PC-9 (cell line): ENCODE measurements around the gene NSMCE4A. TPM values are rescaled to one million over a fixed set of nuclear protein-coding genes. Genes with fewer than 3 reads are reported as not detected.

Source experiments
- BruUV-seq: library from RNA; stranded (reverse); fragments of 400-500 nt; replicated peaks from 2 replicates; lab custom pipeline; 2021; lab: Mats Ljungman, UMichigan
- CTCF ChIA-PET: fragments of 300-600 bp; sonication (Branson Sonifier 250); formaldehyde crosslinking; loops from one replicate; lab custom pipeline; 2022; ENCODE audit warnings: antibody characterized with exemption; lab: Charles Lee
- POLR2A ChIA-PET: fragments of 300-600 bp; sonication (Branson Sonifier 250); formaldehyde crosslinking; loops from one replicate; lab custom pipeline; 2022; ENCODE audit warnings: antibody characterized with exemption; ENCODE audit not compliant: unreplicated experiment; lab: Charles Lee
- DNase-seq, 2 experiments: peaks; one replicate each; pipeline versions ENCODE4 v3.0.0 to v3.0.0-alpha.2; 2015 to 2022; ENCODE audit warnings: mixed read lengths in 1 of 2
- H2AFZ ChIP-seq: fragments of 200-600 bp; sonication (generic); 2 replicates; pipeline ENCODE4 v1.8.1; 2017; ENCODE audit warnings: antibody characterized with exemption
- H3F3A ChIP-seq: fragments of 200-600 bp; sonication (generic); 2 replicates; pipeline ENCODE4 v1.8.1; 2017; ENCODE audit warnings: antibody characterized with exemption, mild to moderate bottlenecking, low read depth; ENCODE audit not compliant: insufficient read depth
- H3K27ac ChIP-seq: fragments of 200-600 bp; sonication (generic); 2 replicates; pipeline ENCODE4 v1.6.1; 2016; ENCODE audit warnings: mixed run types
- H3K27me3 ChIP-seq: fragments of 200-600 bp; sonication (generic); 2 replicates; pipeline ENCODE4 v1.6.1; 2016; ENCODE audit warnings: low read depth, mixed run types; ENCODE audit not compliant: insufficient read depth
- H3K36me3 ChIP-seq: fragments of 200-600 bp; sonication (generic); 2 replicates; pipeline ENCODE4 v1.6.1; 2016; ENCODE audit warnings: low read depth, mixed run types
- H3K4me1 ChIP-seq: fragments of 200-600 bp; sonication (generic); replicated peaks from 2 replicates; pipeline ENCODE4 v1.6.1; 2016; ENCODE audit warnings: mixed run types; ENCODE audit not compliant: insufficient read depth
- H3K4me2 ChIP-seq: fragments of 200-600 bp; sonication (generic); 2 replicates; pipeline ENCODE4 v1.6.1; 2017; ENCODE audit warnings: mixed run types
- H3K4me3 ChIP-seq: fragments of 200-600 bp; sonication (generic); 2 replicates; pipeline ENCODE4 v1.6.1; 2016; ENCODE audit warnings: mixed run types
- H3K79me2 ChIP-seq: fragments of 200-600 bp; sonication (generic); 2 replicates; pipeline ENCODE4 v1.6.1; 2017; ENCODE audit warnings: low read depth, mixed run types
- H3K9me2 ChIP-seq: fragments of 200-600 bp; sonication (generic); 2 replicates; pipeline ENCODE4 v1.8.1; 2017; ENCODE audit warnings: mild to moderate bottlenecking; ENCODE audit not compliant: insufficient read depth
- H3K9me3 ChIP-seq: fragments of 200-600 bp; sonication (generic); 2 replicates; pipeline ENCODE4 v1.8.1; 2016; ENCODE audit warnings: low read depth; ENCODE audit not compliant: insufficient read depth
- H4K20me1 ChIP-seq: fragments of 200-600 bp; sonication (generic); 2 replicates; pipeline ENCODE4 v1.8.1; 2017; ENCODE audit not compliant: insufficient read depth
- EZH2 ChIP-seq: fragments of 200-600 bp; sonication (generic); IDR thresholded peaks from 2 replicates; pipeline ENCODE4 v1.8.0; 2017; ENCODE audit warnings: antibody characterized with exemption, low read depth
- intact Hi-C: fragments of 100-400 bp; cut with micrococcal nuclease; formaldehyde crosslinking; loops from one replicate; pipeline ENCODE4 v1.10.0; 2022; ENCODE audit not compliant: unreplicated experiment
- total RNA-seq: library from RNA; stranded (reverse); gene quantifications from 2 replicates; pipeline ENCODE4 v1.2.3, GENCODE V29; 2021
- TF ChIP-seq, protein P1 (sequence below): fragments of 200-600 bp; sonication (generic); conservative IDR thresholded peaks from 2 replicates; pipeline ENCODE4 v1.6.1; 2017; ENCODE audit warnings: mixed run types, antibody characterized with exemption, mild to moderate bottlenecking, moderate library complexity

NSMCE4A gene
- total RNA-seq, 1 experiment from 2014 or later: 26.8 TPM

DNA sequence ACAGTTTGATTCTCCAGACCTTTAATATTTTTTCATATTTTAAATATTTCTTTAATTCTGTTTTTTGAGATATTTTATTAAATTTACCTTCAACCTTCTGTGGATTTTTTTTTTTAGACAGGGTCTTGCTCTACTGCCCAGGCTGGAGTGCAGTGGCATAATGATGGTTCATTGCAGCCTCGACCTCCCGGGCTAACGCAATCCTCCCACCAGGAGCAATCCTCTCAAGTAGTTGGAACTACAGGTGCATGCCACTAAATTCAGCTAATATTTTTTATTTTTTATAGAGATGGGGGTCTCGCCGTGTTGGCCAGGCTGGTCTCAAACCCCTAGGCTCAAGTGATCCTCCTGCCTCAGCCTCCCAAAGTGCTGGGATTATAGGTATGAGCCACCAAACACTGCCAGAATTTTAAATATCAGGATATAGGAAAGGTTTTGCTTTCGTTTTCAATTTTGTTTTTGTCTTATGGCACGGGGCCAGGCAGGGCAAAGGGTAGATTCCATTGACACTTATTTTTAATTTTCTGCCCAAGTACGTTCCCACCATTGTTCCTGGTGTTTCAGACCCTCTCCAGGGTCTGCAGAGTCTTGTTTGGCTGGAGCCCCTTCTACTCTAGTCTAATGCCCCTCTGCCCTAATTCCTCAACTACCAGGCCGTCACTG is 15.1 kb upstream of the NSMCE4A start:
- BruUV-seq: no TSS peak
- Histone ChIP-seq H3F3A (peaks cover 20% of the 10 kb centered on the region), H3K9me2 (no peaks in the 10 kb centered on the region), H4K20me1 (no peaks in the 10 kb centered on the region), H3K4me2 (peak overlapping the region; percentile 38), H3K79me2 (no peaks in the 10 kb centered on the region), H2AFZ (no peak overlapping the region), H3K36me3 (no peaks in the 10 kb centered on the region), H3K27me3 (no peaks in the 10 kb centered on the region), H3K9me3 (no peaks in the 10 kb centered on the region), H3K4me3 (no peak overlapping the region), H3K4me1 (peaks cover 17% of the 10 kb centered on the region), H3K27ac (no peak overlapping the region)
- TF ChIP-seq, protein P1, sequence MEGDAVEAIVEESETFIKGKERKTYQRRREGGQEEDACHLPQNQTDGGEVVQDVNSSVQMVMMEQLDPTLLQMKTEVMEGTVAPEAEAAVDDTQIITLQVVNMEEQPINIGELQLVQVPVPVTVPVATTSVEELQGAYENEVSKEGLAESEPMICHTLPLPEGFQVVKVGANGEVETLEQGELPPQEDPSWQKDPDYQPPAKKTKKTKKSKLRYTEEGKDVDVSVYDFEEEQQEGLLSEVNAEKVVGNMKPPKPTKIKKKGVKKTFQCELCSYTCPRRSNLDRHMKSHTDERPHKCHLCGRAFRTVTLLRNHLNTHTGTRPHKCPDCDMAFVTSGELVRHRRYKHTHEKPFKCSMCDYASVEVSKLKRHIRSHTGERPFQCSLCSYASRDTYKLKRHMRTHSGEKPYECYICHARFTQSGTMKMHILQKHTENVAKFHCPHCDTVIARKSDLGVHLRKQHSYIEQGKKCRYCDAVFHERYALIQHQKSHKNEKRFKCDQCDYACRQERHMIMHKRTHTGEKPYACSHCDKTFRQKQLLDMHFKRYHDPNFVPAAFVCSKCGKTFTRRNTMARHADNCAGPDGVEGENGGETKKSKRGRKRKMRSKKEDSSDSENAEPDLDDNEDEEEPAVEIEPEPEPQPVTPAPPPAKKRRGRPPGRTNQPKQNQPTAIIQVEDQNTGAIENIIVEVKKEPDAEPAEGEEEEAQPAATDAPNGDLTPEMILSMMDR: no peak
- no peak for TF ChIP-seq EZH2
- intact Hi-C loops: no loop called here
- ChIA-PET CTCF (no interaction called here), POLR2A (no interaction called here)
- no peak for DNase-seq

DNA sequence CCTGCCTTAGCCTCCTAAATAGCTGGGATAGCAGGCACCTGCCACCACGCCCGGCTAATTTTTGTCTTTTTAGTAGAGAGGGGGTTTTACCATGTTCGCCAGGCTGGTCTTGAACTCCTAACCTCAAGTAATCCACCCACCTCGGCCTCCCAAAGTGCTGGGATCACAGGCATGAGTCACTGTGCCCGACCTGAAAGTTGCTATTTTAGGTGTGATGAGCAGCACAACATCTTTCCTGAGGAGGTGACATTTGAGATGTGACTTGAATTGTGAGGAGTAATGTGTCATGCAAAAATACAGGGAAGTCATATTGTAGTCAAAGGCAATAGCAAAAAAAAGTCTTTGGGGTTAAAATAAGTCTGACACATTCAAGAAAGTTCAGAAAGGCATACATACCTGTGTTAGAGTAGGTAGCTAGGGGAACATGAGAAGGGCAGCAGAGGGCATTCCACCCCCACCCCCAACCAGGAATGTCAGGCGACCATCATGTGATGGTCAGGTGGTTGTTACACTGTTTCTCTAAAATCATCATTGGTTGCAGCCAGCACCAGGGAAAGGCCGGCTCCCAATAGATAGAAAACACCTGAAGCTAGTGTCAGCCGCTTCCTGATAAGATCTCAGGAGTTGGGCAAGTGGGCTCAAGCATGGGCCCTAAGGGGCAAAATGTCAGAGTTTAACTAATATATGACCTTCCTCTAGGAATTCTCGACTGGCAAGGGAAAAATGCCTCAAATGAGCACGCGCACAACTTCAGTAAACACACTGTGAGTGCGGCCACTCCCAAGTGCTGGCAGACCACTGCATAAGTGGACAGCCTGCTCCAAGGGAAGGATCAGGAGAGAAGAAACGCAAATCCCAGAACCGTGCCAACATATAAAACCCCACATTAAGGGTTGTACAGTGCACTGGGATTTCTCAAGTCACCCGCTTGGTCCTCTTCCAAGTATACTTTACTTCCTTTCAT is 13.6 kb upstream of the NSMCE4A start, which contains the start of gene TACC2:
Gene TACC2, plus strand, starts transcription at position 803 of the 964 bp plus-strand sequence. CDS start 32,819 bp downstream, outside the sequence.
- no peak for DNase-seq
- Histone ChIP-seq H2AFZ (no peak within 1 kb of the TSS), H3K36me3 (no peaks in the 10 kb centered on the region), H4K20me1 (no peaks in the 10 kb centered on the region), H3K27me3 (no peaks in the 10 kb centered on the region), H3K4me3 (no peak within 1 kb of the TSS), H3F3A (peaks cover 7% of the 10 kb centered on the region; the same call in 1 of the 2 replicates), H3K9me2 (no peaks in the 10 kb centered on the region), H3K9me3 (no peaks in the 10 kb centered on the region), H3K27ac (peak within 1 kb of the TSS; percentile 44; the same call in 1 of the 2 replicates), H3K4me1 (peaks cover 3% of the 10 kb centered on the region), H3K4me2 (0 out of 2 replicates have a peak within 1 kb of the TSS, but pooled peaks have one; percentile 38), H3K79me2 (no peaks in the 10 kb centered on the region)
- ChIA-PET CTCF (no interaction called here), POLR2A (interaction anchor here (0.6 kb wide), 1 partner anchor 21 kb away, joined by 6 read pairs; no protein-coding TSS in a partner anchor)
- TF ChIP-seq, protein P1: no peak
- no peak for TF ChIP-seq EZH2
- intact Hi-C loops: no loop called here
- no TSS peak for BruUV-seq

DNA sequence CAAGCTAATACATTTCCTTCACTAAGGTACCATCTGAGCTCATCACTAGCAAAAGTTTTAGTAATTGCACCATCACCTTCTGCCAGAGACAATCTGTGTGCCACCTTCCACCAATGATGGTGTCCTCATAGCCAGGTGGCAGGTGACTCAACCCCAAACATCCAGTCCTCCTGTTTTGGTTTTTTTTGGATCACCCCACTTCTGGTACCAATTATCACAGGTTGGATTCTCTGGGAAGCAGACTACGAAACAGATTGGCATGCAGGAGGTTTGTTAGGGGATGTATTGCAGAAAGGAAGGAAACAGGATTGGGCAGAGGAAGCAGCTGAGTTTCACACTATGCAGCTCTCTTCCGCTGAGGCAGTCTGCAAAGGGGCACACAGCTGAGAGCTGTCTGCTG is 9.4 kb upstream of the NSMCE4A start:
- Histone ChIP-seq H3K4me3 (no peak overlapping the region), H3K27me3 (no peaks in the 10 kb centered on the region), H4K20me1 (no peaks in the 10 kb centered on the region), H3K36me3 (no peaks in the 10 kb centered on the region), H3F3A (peaks cover 7% of the 10 kb centered on the region; the same call in 1 of the 2 replicates), H3K4me2 (no peak overlapping the region), H3K4me1 (no peaks in the 10 kb centered on the region; the same call in 1 of the 2 replicates), H3K9me2 (no peaks in the 10 kb centered on the region), H3K9me3 (no peaks in the 10 kb centered on the region), H3K27ac (no peak overlapping the region), H3K79me2 (no peaks in the 10 kb centered on the region), H2AFZ (no peak overlapping the region)
- POLR2A ChIA-PET: no interaction called here
- intact Hi-C loops: no loop called here
- DNase-seq: no peak
- TF ChIP-seq, protein P1: no peak
- no peak for TF ChIP-seq EZH2
- CTCF ChIA-PET: interaction anchor here (0.8 kb wide), 1 partner anchor 9 kb away, joined by 9 read pairs; the partner anchor contains the start of gene NSMCE4A
- BruUV-seq: no TSS peak
